CD4-positive, alpha-beta T cell treated with Interleukin-15 for 1 hour (primary cell): ENCODE data around the gene CCDC196.
"Not testable (repeated sequence)": the region's sequence is repeated elsewhere in the genome, so short reads cannot be mapped to it uniquely, and the experiment has no call there.

Source experiments
- DNase-seq: peaks from one replicate; pipeline ENCODE4 v3.0.0-alpha.2; 2020

CCDC196 gene

DNA sequence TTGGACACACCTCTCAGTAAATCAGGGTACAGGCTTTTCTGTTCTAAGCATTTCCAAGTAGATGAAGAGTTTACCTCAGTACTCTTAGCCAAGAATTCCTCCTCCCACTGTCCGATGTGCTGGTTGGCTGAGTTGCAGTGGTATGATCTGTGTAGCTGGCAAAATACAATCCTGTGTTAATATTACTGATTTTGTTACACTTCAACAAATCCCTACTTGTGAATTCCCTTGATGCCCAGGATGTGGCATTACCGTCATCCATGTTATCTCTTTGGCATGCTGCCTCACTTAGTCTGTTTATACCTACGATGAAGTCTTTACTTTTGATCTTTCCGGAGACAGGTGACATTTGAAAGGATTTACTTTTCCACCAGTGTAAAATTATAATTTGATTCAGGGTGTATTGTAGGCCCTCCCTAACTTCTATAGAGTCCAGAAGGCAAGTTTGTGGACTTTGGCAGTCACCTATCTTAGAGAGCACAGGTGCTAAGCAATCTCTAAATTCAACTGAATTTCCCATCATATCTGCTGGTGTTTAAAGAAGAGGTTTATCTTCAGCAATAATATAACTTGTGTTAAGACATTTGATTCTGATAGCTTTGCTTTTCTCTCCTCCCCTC is 10.1 kb downstream of the CCDC196 start:
- no peak for DNase-seq

DNA sequence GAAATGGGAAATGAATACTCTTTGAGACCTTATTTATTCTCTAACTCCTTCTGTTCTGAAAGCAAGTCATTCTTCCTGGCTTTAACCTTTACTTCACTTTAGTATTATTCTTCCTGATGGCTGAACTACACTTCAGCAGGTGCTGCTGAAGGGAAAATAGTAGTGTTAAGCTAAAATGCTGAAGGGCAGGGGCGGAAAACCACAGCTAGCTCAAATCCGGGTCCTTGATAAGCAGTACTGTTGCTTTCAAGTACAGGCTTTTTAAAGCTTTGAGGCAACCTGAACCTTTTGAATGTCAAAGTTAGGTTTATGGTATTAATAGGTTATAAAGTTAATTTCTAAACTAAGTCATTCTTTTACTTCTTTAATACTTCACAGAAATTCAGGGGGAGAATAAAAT is 10.7 kb downstream of the CCDC196 start:
- DNase-seq, result no peak

DNA sequence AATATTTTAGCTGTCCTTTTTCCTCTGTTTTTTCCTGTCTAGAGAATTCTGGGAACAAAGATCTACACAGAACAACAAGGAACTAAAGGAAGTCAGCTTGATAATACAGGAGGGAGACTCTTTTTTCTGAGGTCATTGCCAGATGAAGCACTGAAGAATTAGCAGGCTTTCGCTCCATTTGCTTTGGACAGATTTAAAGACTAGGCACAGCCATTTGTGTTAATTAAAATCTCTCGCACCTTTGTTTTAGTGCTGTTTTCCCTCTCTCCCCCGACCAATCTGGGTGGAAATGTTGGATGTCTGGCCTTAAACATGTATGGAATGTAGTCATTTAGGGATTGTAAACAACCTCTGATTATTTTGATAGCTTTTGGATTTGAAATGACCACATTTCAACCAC is 12.1 kb downstream of the CCDC196 start:
- no peak for DNase-seq

DNA sequence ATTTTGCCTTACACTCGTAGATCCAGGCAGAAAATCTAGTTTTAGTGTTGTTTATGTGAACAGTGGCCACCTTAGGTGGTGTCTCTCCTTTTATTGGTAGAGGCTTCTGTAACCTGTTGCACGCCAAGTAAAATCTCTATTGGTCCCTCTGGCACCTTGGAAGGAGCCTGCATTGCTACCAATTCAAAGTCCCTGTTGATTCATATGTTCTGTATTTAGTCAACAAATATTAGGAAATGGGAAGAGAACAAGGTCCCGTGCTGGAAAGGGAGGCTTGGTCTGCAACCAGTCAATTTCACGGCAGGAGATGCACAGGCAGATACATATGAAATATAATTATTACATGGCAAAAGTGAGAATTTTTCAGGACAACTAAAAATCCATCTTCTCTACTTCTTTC is 15.4 kb downstream of the CCDC196 start:
- no peak for DNase-seq

DNA sequence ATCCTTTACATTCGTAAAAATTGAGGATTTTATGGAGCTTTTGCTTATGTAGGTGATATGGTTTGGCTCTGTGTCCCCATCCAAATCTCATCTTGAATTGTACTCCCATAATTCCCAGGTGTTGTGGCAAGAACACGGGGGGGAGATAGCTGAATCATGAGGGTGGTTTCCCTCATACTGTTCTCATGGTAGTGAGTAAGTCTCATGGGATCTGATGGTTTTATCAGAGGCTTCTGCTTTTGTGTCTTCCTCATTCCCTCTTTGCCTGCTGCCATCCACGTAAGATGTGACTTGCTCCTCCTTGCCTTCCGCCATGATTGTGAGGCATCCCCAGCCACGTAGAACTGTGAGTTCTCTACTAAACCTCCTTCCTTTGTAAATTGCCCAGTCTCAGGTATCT is 16.7 kb downstream of the CCDC196 start:
- not testable (repeated sequence) for DNase-seq

DNA sequence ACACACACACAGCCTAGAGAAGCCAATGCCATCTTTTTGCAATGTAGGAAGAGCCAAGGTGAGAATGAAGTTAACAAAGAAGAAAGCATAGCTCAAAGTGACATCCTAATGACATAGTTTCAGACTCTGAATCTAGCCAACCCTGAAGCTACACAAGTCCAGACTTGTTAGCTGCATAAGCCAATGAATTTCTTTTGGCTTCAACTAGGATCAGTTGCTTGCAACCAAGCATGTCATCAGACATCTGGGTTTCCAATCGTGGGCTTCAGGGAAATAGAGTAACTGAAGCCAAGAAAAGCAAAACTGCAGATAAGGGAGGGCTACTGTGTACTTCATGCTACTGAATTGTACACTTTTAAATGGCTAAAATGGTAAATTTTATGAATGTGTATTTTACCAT is 17.4 kb downstream of the CCDC196 start:
- no peak for DNase-seq

DNA sequence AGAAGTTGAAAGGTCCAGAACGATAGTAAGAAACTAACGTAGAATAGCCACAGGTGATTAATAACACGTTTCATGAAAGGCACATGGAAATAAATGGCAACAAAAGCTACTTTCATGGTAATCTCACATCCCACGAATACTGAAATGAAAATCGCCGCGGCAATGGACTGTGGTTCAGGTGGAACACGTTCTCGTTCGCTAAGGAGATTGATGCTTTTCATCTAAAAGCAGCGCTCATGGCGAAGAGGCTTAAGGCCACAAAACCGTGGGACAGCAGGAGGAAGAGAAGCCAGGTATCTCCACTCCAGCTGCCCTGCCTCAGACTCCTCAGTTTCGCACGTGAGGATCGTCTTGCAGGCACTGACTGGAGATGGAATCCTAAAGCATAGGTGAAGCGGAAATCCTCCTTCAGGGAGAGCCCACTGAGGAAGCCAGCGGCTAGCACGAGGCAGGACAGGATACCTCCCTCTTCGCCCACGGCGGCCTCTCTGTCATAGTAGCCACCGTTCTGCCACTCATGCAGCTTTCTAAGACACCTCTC is 21.1 kb downstream of the CCDC196 start:
- DNase-seq, result no peak

DNA sequence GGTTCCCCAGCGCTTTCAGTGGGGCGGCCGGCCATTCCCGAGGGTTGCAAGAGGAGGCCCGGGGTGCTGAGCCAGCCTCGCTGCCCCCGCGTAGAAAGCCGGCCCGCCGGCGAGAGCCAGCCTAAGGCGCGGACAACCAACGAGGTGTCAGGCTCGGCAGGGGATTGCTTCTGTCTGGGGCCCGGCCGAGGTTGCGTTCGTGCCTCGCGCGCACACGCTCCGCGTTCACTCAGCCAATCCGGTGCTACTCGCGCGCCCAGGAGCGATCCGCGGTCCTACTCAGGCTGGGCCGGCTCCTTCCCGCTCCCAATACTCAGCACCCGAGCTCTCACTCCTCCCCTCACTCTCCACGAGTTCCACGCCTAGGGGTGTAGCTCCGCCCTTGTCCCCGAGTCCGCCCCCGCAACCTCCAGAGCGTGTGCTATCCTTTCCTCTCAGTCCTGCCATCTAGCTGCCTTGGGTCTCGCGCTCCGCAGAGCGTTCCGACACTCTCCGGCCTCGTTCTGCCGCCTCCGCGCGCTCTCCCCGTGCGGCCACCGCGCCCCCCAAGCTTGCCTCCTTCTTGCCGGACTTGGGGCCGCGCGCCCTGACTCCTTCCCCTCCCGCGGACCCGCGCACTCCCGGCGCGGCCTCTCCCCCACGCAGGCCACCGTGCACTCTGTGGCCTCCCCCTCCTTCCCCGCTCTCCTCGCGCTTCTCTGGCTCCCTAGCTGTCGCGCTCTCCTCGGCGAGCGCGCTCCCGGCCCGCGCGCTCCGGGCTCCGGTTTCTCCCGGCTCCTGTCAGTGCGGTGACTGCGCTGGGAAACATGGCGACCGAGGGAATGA is 21.8 kb downstream of the CCDC196 start, which contains the start of gene GPHN:
TSS of gene GPHN (plus strand) at position 426 of the 825 bp plus-strand sequence.
- peak; percentile 88 for DNase-seq

DNA sequence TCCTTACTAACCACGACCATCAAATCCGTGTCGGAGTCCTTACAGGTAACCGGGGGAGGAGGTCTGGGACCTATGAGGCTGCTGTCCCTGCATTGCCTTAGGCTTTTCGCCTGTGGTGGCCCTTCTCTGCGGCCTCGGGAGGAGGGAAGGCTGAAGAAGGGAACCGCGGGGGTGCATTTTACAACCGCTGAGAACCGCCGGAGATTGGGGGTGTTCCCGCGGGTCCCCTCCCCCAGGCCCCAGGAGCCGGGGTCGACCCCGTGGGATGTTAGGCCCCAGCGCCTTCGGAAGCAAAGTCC is 22.3 kb downstream of the CCDC196 start:
- DNase-seq, result no peak

DNA sequence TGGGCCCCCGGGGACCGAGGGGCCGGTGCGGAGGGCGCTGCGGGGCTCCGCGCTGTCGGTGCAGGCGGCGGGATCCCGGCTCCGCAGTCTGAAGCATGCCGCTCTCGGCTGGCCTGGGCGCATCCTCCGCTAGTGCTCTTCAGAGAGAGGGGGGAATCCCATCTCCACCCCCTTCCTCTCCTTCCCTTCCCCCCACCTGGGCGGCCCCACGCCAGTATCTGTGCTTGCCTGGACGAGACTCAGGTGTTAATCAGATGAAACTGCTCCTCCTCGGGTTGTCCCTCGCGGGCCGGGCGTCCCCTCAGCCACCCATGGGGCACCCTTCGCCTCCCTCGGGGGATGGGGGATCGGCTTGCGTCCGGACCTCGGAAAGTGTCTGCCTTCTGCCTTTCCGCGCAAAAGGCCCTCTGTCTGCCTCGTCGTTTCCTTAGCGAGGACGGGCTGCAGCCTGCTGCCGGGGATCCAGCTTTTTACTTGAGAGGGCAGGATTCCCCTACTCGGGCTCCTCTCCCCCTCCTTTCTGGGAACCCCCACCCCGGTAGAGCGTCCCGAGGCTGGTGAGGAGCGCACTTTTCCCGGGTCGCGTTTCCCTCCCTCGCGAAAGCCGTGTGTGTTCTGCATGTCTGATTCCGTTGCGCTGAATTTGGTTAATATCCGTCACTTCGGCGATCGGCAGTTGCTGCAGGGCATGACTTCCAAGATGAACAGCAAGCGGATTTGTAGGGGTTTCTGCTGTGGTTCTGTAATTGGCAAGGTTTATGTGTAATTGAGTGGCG is 22.9 kb downstream of the CCDC196 start:
- peak; percentile 22 for DNase-seq

DNA sequence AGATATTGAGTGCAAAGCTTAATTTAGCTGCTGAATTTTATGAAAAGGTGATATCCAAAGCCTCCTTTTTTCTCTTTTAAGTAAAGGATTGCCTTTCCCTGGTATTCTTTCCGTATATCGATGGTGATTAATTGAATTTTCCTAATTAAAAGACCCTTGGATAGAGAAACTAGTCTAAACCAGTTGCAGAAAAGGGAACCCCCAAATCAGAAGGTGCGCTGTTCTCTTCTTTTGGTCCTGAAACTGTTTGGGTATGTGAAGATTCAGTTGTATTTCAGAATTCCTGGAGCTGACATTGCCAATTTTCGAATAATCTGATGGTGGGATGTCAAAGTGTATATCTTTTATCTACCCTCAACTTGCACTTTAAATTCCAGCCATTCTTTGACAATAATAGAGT is 23.7 kb downstream of the CCDC196 start:
- DNase-seq, result no peak

DNA sequence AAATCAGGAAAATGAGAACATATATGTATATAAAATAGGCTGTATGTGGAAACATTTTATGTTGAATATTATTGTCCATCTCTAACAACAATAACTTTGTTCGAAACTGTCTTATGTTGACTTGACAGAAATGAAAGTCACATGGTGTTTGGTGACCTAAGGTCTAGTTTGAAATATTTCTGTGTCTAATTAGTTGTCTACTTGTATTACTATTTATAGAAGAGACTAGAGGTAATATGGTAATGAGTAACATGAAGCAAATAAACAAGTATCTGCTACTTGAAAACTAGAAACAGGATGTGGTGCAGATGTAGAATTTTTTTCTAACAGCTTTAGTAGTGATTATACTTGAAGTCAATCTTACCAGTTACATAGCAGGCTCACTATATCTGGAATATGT is 25.7 kb downstream of the CCDC196 start:
- no peak for DNase-seq

DNA sequence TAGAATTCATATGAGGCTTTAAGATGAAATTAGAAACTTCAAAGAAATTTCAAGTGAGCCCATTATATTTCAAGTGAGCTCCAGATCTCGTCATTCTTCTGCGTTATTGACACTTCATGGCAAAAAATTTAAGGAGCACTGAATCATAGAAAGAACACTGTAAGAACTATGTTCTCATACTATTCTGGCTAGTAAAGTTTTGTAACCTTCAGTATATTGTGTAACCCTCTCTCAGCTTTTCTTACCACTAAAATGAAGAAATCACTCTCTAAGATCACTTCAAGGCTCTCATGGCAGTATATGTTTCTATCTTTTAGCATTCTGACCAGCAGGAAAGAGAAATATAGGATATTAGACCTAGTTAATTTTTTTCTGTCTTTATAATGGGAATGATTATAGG is 28.0 kb downstream of the CCDC196 start:
- DNase-seq, result no peak

DNA sequence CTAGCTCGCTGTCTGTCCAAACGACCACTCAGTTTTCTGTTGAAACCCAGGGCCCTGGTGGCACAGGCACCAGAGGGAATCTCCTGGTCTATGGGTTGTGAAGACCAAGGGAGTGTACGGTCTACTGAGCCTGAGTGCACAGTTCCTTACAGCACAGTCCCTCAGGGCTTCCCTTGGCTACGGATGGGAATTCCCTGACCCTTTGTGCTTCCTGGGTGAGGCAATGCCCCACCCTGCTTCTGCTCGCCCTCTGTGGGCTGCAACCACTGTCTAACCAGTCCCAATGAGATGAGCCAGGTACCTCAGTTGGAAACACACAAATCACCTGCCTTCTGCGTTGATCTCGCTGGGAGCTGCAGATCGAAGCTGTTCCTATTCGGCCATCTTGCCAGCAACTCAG is 44.4 kb downstream of the CCDC196 start:
- DNase-seq, result no peak

DNA sequence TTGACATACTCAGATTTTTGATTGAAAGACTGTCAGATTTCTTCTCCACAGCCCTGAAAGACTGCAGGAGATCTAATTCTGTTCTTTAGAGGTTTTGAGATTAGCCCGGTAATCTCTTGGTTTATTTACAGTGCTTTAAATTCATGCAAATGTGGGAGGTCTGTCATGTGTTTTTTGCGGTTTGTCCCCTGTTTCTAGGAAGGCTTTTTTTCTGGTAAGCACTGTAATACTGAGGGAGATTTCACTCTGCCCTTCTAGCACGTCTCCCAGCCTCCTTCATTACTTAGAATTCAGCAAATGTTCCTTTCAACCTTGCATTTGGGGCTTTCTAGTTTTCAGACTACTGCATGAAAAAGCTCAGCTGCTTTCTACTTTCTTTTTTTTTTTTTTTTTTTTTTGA is 52.9 kb downstream of the CCDC196 start:
- DNase-seq, result no peak

DNA sequence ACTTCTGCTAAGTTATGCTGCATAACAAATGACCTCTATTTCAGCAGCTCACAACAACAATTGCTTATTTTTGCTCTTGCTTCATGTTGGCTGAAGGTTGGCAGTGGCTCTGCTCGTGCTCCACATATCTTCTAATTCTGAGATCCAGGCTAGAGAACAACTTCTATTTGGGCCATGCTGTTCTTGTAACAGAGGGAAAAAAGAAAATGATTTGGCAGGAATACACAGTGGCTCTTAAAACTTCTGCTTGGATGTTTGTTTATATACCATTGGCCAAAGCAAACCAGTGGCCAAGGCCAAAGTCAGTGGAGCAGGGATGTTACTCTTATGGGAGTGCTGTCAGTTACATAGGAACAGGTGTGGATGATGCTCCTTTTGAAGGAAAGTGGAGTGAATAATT is 53.9 kb downstream of the CCDC196 start:
- DNase-seq, result no peak

DNA sequence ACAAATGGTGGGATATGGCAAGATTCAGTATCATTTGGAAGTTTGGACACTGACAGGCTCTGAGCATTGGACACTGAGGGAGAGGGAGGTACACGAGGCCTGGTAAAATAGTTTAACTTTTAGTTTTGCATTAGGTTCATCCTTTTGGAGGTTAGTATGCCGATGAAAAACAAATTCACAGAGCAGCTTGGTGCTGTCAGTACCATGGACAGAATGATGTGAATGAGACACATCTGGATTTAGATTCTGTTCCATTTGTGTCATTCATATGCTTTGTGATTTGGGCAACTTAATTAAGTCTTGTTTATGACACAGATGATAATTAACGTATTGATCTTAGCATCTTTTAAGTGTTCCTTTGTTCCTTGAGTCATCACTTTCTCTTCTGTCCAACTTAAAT is 55.5 kb downstream of the CCDC196 start:
- DNase-seq, result no peak

DNA sequence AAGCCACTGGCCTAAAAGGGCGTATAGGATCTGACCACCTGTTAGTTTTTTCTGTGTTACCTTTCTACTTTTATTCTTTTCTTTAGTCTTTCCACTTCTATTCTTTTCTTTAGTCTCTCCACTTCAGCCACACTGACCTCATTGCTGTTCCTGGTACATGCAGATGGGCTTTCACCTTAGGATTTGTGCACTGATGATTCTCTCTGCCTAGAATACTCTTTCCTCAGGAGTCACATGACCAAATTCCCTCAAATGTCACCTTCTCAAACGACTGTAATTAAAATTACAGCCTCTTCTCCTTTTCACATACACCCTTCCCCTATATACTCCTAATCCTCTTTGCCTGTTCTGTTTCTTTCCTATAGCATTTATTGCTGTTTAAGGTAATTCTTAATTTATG is 57.8 kb downstream of the CCDC196 start:
- no peak for DNase-seq

DNA sequence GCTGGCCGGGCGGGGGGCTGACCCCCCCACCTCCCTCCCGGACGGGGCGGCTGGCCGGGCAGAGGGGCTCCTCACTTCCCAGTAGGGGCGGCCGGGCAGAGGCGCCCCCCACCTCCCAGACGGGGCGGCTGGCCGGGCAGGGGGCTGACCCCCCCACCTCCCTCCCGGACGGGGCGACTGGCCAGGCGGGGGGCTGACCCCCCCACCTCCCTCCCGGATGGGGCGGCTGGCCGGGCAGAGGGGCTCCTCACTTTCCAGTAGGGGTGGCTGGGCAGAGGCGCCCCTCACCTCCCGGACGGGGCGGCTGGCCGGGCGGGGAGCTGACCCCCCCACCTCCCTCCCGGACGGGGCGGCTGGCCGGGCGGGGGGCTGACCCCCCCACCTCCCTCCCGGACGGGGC is 59.0 kb downstream of the CCDC196 start:
- DNase-seq, result not testable (repeated sequence)

DNA sequence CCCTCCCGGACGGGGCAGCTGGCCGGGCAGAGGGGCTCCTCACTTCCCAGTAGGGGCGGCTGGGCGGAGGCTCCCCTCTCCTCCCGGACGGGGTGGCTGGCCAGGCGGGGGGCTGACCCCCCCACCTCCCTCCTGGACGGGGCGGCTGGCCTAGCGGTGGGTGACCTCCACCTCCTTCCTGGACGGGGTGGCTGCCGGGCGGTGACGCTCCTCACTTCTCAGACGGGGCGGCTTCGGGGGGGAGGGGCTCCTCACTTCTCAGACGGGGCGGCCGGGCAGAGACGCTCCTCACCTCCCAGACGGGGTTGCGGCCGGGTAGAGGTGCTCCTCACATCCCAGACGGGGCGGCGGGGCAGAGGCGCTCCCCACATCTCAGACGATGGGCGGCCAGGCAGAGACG is 59.6 kb downstream of the CCDC196 start:
- not testable (repeated sequence) for DNase-seq
